Neural cell (in vitro differentiated cells): Measurements from ENCODE around the gene GMDS.

Experiments
- CTCF ChIP-seq: fragments of 450-650 bp; IDR thresholded peaks from 2 replicates; pipeline ENCODE4 v1.5.1; 2014; ENCODE audit warnings: antibody characterized with exemption, mild to moderate bottlenecking, moderate library complexity; ENCODE audit not compliant: poor library complexity, severe bottlenecking
- EP300 ChIP-seq: fragments of 450-650 bp; conservative IDR thresholded peaks from 2 replicates; pipeline ENCODE4 v1.6.1; 2014; ENCODE audit warnings: antibody characterized with exemption, mild to moderate bottlenecking, moderate library complexity; ENCODE audit not compliant: poor library complexity, severe bottlenecking
- POLR2AphosphoS5 ChIP-seq: IDR thresholded peaks from 2 replicates; pipeline ENCODE4 v1.6.1; 2012
- RAD21 ChIP-seq: fragments of 450-650 bp; conservative IDR thresholded peaks from 2 replicates; pipeline ENCODE4 v1.6.1; 2014; ENCODE audit warnings: antibody characterized with exemption, mild to moderate bottlenecking, moderate library complexity
- REST ChIP-seq: IDR thresholded peaks from 2 replicates; pipeline ENCODE4 v1.6.1; 2012; ENCODE audit warnings: borderline replicate concordance
- SMC3 ChIP-seq: fragments of 450-650 bp; conservative IDR thresholded peaks from 2 replicates; pipeline ENCODE4 v1.6.1; 2014; ENCODE audit warnings: antibody characterized with exemption, mild to moderate bottlenecking, moderate library complexity; ENCODE audit not compliant: poor library complexity
- TAF1 ChIP-seq: IDR thresholded peaks from 2 replicates; pipeline ENCODE4 v1.6.1; 2012; ENCODE audit warnings: low read depth

- TF ChIP-seq EP300 (no peak), POLR2AphosphoS5 (no peak), CTCF (no peak), REST (no peak), SMC3 (no peak), RAD21 (no peak), TAF1 (no peak)
Observed at GRCh38 chr6:1702580-1703051, 542.8 kb downstream of the GMDS start.
